PC-9 (cell line): ENCODE data around the gene KCNK3. TPM values are rescaled to one million over a fixed set of nuclear protein-coding genes. Genes with fewer than 3 reads are reported as not detected.

Experiments used
- BruUV-seq: library from RNA; stranded (reverse); fragments of 400-500 nt; replicated peaks from 2 replicates; lab custom pipeline; 2021; lab: Mats Ljungman, UMichigan
- CTCF ChIA-PET: fragments of 300-600 bp; sonication (Branson Sonifier 250); formaldehyde crosslinking; loops from one replicate; lab custom pipeline; 2022; ENCODE audit warnings: antibody characterized with exemption; lab: Charles Lee
- POLR2A ChIA-PET: fragments of 300-600 bp; sonication (Branson Sonifier 250); formaldehyde crosslinking; loops from one replicate; lab custom pipeline; 2022; ENCODE audit warnings: antibody characterized with exemption; ENCODE audit not compliant: unreplicated experiment; lab: Charles Lee
- DNase-seq, 2 experiments: peaks; one replicate each; pipeline versions ENCODE4 v3.0.0 to v3.0.0-alpha.2; 2015 to 2022; ENCODE audit warnings: mixed read lengths in 1 of 2
- H2AFZ ChIP-seq: fragments of 200-600 bp; sonication (generic); 2 replicates; pipeline ENCODE4 v1.8.1; 2017; ENCODE audit warnings: antibody characterized with exemption
- H3F3A ChIP-seq: fragments of 200-600 bp; sonication (generic); 2 replicates; pipeline ENCODE4 v1.8.1; 2017; ENCODE audit warnings: antibody characterized with exemption, mild to moderate bottlenecking, low read depth; ENCODE audit not compliant: insufficient read depth
- H3K27ac ChIP-seq: fragments of 200-600 bp; sonication (generic); 2 replicates; pipeline ENCODE4 v1.6.1; 2016; ENCODE audit warnings: mixed run types
- H3K27me3 ChIP-seq: fragments of 200-600 bp; sonication (generic); 2 replicates; pipeline ENCODE4 v1.6.1; 2016; ENCODE audit warnings: low read depth, mixed run types; ENCODE audit not compliant: insufficient read depth
- H3K36me3 ChIP-seq: fragments of 200-600 bp; sonication (generic); 2 replicates; pipeline ENCODE4 v1.6.1; 2016; ENCODE audit warnings: low read depth, mixed run types
- H3K4me1 ChIP-seq: fragments of 200-600 bp; sonication (generic); replicated peaks from 2 replicates; pipeline ENCODE4 v1.6.1; 2016; ENCODE audit warnings: mixed run types; ENCODE audit not compliant: insufficient read depth
- H3K4me2 ChIP-seq: fragments of 200-600 bp; sonication (generic); 2 replicates; pipeline ENCODE4 v1.6.1; 2017; ENCODE audit warnings: mixed run types
- H3K4me3 ChIP-seq: fragments of 200-600 bp; sonication (generic); 2 replicates; pipeline ENCODE4 v1.6.1; 2016; ENCODE audit warnings: mixed run types
- H3K79me2 ChIP-seq: fragments of 200-600 bp; sonication (generic); 2 replicates; pipeline ENCODE4 v1.6.1; 2017; ENCODE audit warnings: low read depth, mixed run types
- H3K9me2 ChIP-seq: fragments of 200-600 bp; sonication (generic); 2 replicates; pipeline ENCODE4 v1.8.1; 2017; ENCODE audit warnings: mild to moderate bottlenecking; ENCODE audit not compliant: insufficient read depth
- H3K9me3 ChIP-seq: fragments of 200-600 bp; sonication (generic); 2 replicates; pipeline ENCODE4 v1.8.1; 2016; ENCODE audit warnings: low read depth; ENCODE audit not compliant: insufficient read depth
- H4K20me1 ChIP-seq: fragments of 200-600 bp; sonication (generic); 2 replicates; pipeline ENCODE4 v1.8.1; 2017; ENCODE audit not compliant: insufficient read depth
- EZH2 ChIP-seq: fragments of 200-600 bp; sonication (generic); IDR thresholded peaks from 2 replicates; pipeline ENCODE4 v1.8.0; 2017; ENCODE audit warnings: antibody characterized with exemption, low read depth
- intact Hi-C: fragments of 100-400 bp; cut with micrococcal nuclease; formaldehyde crosslinking; loops from one replicate; pipeline ENCODE4 v1.10.0; 2022; ENCODE audit not compliant: unreplicated experiment
- total RNA-seq: library from RNA; stranded (reverse); gene quantifications from 2 replicates; pipeline ENCODE4 v1.2.3, GENCODE V29; 2021
- TF ChIP-seq, protein P1 (sequence below): fragments of 200-600 bp; sonication (generic); conservative IDR thresholded peaks from 2 replicates; pipeline ENCODE4 v1.6.1; 2017; ENCODE audit warnings: mixed run types, antibody characterized with exemption, mild to moderate bottlenecking, moderate library complexity

KCNK3 gene
- total RNA-seq, 1 experiment from 2014 or later, result not detected

DNA sequence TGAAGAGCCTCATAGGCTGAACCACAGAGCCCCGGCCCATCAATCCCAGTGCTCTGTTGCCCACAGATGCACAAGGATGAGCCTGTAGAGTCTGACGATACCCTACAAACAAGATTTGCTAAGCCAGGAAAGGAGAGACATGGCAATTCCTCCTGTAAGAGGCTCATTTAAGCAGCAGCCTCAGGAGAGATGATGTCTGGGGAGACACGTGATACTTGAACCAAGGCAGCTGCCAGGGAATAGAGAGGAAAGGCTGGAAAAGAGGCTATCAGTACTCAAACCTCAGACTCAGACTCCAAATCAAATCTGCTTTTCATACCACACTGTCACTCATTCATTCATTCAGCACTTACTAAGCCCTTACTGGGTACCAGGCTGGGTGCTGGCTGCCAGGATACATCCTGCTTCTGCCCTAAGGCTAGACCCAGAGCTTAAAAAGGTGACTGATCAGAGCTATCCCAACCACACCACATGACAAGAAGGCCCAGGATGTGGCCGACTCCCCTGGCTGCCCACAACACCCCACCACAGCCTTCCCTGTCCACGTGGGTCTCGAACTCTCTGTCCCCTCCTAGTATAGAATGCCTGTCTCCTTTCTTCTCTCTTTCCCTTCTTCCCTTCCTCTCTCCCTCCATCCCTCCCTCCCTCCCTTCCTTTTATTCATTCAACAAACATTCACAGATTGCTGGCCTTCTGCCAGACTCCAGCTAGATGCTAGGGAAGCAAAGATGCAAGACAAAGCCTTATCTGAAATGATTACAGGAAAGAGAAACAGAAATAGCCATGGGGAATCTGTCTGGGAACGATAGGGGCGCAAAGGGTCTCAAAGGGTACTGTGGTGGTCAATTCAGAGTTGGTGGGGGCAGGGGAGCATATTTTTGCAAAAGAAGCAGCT, 23.4 kb upstream of the KCNK3 start:
- no peak overlapping the region for H3K27ac ChIP-seq
- H3K9me2 ChIP-seq, result no peaks in the 10 kb centered on the region
- H3K79me2 ChIP-seq, result no peaks in the 10 kb centered on the region
- BruUV-seq, result no TSS peak
- H3K4me1 ChIP-seq, result peaks cover 25% of the 10 kb centered on the region
- no peak for DNase-seq
- no peaks in the 10 kb centered on the region for H3K9me3 ChIP-seq
- no peak overlapping the region for H3K4me3 ChIP-seq
- H3F3A ChIP-seq, result peaks cover 12% of the 10 kb centered on the region; the same call in 1 of the 2 replicates
- intact Hi-C loops, result no loop called here
- POLR2A ChIA-PET, result no interaction called here
- H3K36me3 ChIP-seq, result no peaks in the 10 kb centered on the region
- no peak overlapping the region for H2AFZ ChIP-seq
- CTCF ChIA-PET, result interaction anchor here (0.6 kb wide), 1 partner anchor 13 kb away, joined by 4 read pairs; no protein-coding TSS in a partner anchor
- no peaks in the 10 kb centered on the region for H4K20me1 ChIP-seq
- TF ChIP-seq, protein P1, sequence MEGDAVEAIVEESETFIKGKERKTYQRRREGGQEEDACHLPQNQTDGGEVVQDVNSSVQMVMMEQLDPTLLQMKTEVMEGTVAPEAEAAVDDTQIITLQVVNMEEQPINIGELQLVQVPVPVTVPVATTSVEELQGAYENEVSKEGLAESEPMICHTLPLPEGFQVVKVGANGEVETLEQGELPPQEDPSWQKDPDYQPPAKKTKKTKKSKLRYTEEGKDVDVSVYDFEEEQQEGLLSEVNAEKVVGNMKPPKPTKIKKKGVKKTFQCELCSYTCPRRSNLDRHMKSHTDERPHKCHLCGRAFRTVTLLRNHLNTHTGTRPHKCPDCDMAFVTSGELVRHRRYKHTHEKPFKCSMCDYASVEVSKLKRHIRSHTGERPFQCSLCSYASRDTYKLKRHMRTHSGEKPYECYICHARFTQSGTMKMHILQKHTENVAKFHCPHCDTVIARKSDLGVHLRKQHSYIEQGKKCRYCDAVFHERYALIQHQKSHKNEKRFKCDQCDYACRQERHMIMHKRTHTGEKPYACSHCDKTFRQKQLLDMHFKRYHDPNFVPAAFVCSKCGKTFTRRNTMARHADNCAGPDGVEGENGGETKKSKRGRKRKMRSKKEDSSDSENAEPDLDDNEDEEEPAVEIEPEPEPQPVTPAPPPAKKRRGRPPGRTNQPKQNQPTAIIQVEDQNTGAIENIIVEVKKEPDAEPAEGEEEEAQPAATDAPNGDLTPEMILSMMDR, result no peak
- TF ChIP-seq EZH2, result no peak
- no peak overlapping the region for H3K4me2 ChIP-seq
- peaks cover 4% of the 10 kb centered on the region; the same call in 1 of the 2 replicates for H3K27me3 ChIP-seq

DNA sequence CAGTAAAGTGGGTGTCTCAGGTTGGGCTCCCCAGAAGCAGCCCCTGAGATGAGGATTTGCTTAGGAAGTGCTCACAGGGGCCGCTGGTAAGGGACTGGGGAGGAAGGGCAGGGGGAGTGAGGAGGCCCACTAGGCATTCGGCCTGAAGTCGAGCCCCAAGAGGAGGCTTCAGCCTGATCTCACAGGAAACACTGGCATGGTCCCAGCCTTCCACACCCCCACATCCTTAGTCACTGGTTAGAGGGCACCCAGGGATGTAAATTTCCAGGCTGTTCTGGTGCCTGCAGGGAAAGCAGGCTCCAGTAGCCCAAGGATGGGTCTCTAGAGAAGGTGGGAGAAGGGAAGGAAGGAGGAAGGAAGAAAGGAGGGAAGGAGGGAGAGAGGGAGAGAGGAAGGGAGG, 22.4 kb upstream of the KCNK3 start:
- Histone ChIP-seq H3K9me2 (no peaks in the 10 kb centered on the region), H3K4me3 (no peak overlapping the region), H4K20me1 (no peaks in the 10 kb centered on the region), H3K4me1 (peaks cover 25% of the 10 kb centered on the region), H3K27me3 (no peaks in the 10 kb centered on the region; the same call in 1 of the 2 replicates), H3F3A (peaks cover 12% of the 10 kb centered on the region; the same call in 1 of the 2 replicates), H3K79me2 (no peaks in the 10 kb centered on the region), H2AFZ (no peak overlapping the region), H3K27ac (no peak overlapping the region), H3K36me3 (no peaks in the 10 kb centered on the region), H3K9me3 (no peaks in the 10 kb centered on the region), H3K4me2 (0 out of 2 replicates have a peak overlapping the region, but pooled peaks have one; percentile 38)
- DNase-seq, result no peak
- POLR2A ChIA-PET, result no interaction called here
- CTCF ChIA-PET, result interaction anchor here (0.6 kb wide), 1 partner anchor 14 kb away, joined by 4 read pairs; no protein-coding TSS in a partner anchor
- BruUV-seq, result no TSS peak
- TF ChIP-seq, protein P1, result no peak
- no peak for TF ChIP-seq EZH2
- intact Hi-C loops, result loop anchor here (2.0 kb wide), 1 partner anchor 63 kb away; no protein-coding TSS in a partner anchor

DNA sequence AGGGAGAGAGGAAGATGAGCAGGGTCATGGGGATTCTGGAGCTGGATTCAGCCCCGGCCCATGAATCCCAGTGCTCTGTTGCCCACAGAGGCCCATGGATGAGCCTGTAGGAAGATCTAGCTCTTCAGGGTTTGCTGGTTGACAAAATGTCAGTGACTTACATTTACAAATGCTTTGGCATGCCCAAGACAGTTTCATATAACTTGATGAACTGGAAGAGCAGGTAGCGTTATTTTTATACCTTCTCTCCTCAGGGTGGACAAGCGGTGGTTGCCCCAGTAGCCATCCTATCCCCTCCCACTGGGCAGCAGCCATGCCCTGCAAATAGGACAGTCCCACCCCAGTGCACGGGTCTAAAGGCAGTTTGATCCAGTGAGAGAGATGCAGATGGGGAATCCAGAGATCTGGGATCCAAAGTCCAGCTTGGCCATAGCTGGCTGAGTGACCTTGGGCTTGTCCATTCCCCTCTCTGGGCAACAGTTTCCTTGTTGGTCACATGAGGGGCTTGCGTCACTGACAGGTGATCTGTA, 21.5 kb upstream of the KCNK3 start:
- no peaks in the 10 kb centered on the region for H3K79me2 ChIP-seq
- no peaks in the 10 kb centered on the region for H3K9me2 ChIP-seq
- no peak overlapping the region for H3K27ac ChIP-seq
- intact Hi-C loops, result loop anchor here (2.0 kb wide), 1 partner anchor 64 kb away; no protein-coding TSS in a partner anchor
- no peak overlapping the region for H3K4me3 ChIP-seq
- peak overlapping the region; percentile 38 for H3K4me2 ChIP-seq
- ChIA-PET POLR2A (interaction anchor here (0.5 to 0.7 kb wide), 2 partner anchors 64 to 845 kb away, joined by 3 to 7 read pairs; no protein-coding TSS in a partner anchor), CTCF (no interaction called here)
- H3K36me3 ChIP-seq, result no peaks in the 10 kb centered on the region
- H3K9me3 ChIP-seq, result no peaks in the 10 kb centered on the region
- H4K20me1 ChIP-seq, result no peaks in the 10 kb centered on the region
- no TSS peak for BruUV-seq
- no peaks in the 10 kb centered on the region for H3K27me3 ChIP-seq
- H3K4me1 ChIP-seq, result peaks cover 25% of the 10 kb centered on the region
- H3F3A ChIP-seq, result peaks cover 12% of the 10 kb centered on the region; the same call in 1 of the 2 replicates
- no peak overlapping the region for H2AFZ ChIP-seq
- TF ChIP-seq EZH2, result no peak
- TF ChIP-seq, protein P1, result no peak
- DNase-seq, result peak; percentile 31 to 86
